Measurements from ENCODE around the gene ALKBH3.

Gene ALKBH3

GRCh38 chr11:43920598-43921419 is 40.2 kb downstream of the ALKBH3 start:
- no peak for TF ChIP-seq CTCF (conservative IDR thresholded peaks at IDR 0.05; ENCODE audit: low read depth, low read length)
- peak; percentile 97 for DNase-seq (ENCODE audit: low read depth)
- no peak overlapping the region for H3K4me3 ChIP-seq (ENCODE audit: low read length)

- no peak for DNase-seq (ENCODE audit: low read depth)
- no peak for TF ChIP-seq CTCF (conservative IDR thresholded peaks at IDR 0.05; ENCODE audit: low read depth, low read length)
These were observed 41.1 kb downstream of the ALKBH3 start for GRCh38 chr11:43921561-43922294.

GRCh38 chr11:43922295-43922648 is 41.6 kb downstream of the ALKBH3 start:
- H3K4me3 ChIP-seq (ENCODE audit: low read length): no peak overlapping the region
- no peak for DNase-seq (ENCODE audit: low read depth)
- no peak for TF ChIP-seq CTCF (conservative IDR thresholded peaks at IDR 0.05; ENCODE audit: low read depth, low read length)

More at GRCh38 chr11:43921561-43922294, 41.1 kb downstream of the ALKBH3 start:
- no peak overlapping the region for H3K4me3 ChIP-seq (ENCODE audit: low read length)

GRCh38 chr11:43922744-43923405 is 42.2 kb downstream of the ALKBH3 start:
- DNase-seq (ENCODE audit: low read depth): no peak
- no peak overlapping the region for H3K4me3 ChIP-seq (ENCODE audit: low read length)
- TF ChIP-seq CTCF (conservative IDR thresholded peaks at IDR 0.05; ENCODE audit: low read depth, low read length): no peak

GRCh38 chr11:43923406-43924111 is 42.9 kb downstream of the ALKBH3 start:
- no peak for DNase-seq (ENCODE audit: low read depth)
- TF ChIP-seq CTCF (conservative IDR thresholded peaks at IDR 0.05; ENCODE audit: low read depth, low read length): no peak
- no peak overlapping the region for H3K4me3 ChIP-seq (ENCODE audit: low read length)

GRCh38 chr11:43924112-43924855 is 43.7 kb downstream of the ALKBH3 start:
- TF ChIP-seq CTCF (conservative IDR thresholded peaks at IDR 0.05; ENCODE audit: low read depth, low read length): peak; percentile 23
- DNase-seq (ENCODE audit: low read depth): no peak
- H3K4me3 ChIP-seq (ENCODE audit: low read length): no peak overlapping the region

Measured in retinal pigment epithelial cell (primary cell).